K562 (cell line): ENCODE measurements around the gene PPP2R1B. TPM values are rescaled to one million over a fixed set of nuclear protein-coding genes. Genes with fewer than 3 reads are reported as not detected.

Source experiments
- ATAC-seq: fragments of 200-7000 bp; cut with Tn5 transposase; 3 replicates; pipeline ENCODE4 v1.9.1; 2020; ENCODE audit warnings: moderate library complexity
- BruUV-seq: library from RNA; stranded (reverse); fragments of 400-500 nt; replicated peaks from 2 replicates; lab custom pipeline; 2021; lab: Mats Ljungman, UMichigan
- CTCF ChIA-PET: fragments of 300-600 bp; formaldehyde crosslinking; extraction: SDS; loops from one replicate; lab custom pipeline; 2021; ENCODE audit warnings: low intra/inter-chr PET ratio; lab: Yijun Ruan, JAX
- POLR2A ChIA-PET: fragments of 300-600, 350-650 bp; sonication (Branson Sonifier 250); formaldehyde crosslinking; extraction: SDS; loops from one replicate; lab custom pipeline; 2021; ENCODE audit warnings: antibody characterized with exemption, inconsistent platforms; lab: Yijun Ruan, JAX
- DNase-seq, 4 experiments: peaks; one replicate each; pipeline versions ENCODE4 v3.0.0 to v3.0.0-alpha.2; 2011 to 2018; ENCODE audit warnings: low spot score in 3 of 4, mixed read lengths in 3 of 4; ENCODE audit errors: extremely low read depth in 1 of 4
- FAIRE-seq: peaks from 2 replicates; lab custom pipeline; 2011; peaks lifted over from hg19 to GRCh38; lab: Jason Lieb, UNC
- H2AFZ ChIP-seq: 2 replicates; pipeline ENCODE4 v1.6.0; 2011; ENCODE audit warnings: low read depth, low read length, control low read depth, inconsistent platforms
- H3K27ac ChIP-seq: fragments of 200-600 bp; 3 replicates; pipeline ENCODE4 v1.8.0; 2011; ENCODE audit warnings: low read depth, mild to moderate bottlenecking, control low read depth, inconsistent platforms, low read length, moderate library complexity, mixed read lengths; ENCODE audit errors: extremely low read depth
- H3K27me3 ChIP-seq, 2 experiments: fragments of 300-600 bp in 1 of 2; 2 replicates in 1 of 2; 3 replicates in 1 of 2; pipeline versions ENCODE4 v1.6.0 to v1.8.0; 2011; ENCODE audit warnings: inconsistent platforms in 2 of 2, low read length in 2 of 2, mild to moderate bottlenecking in 1 of 2, mixed read lengths in 1 of 2, moderate library complexity in 1 of 2; ENCODE audit not compliant: control insufficient read depth in 2 of 2, insufficient read depth in 2 of 2
- H3K36me3 ChIP-seq: fragments of 300-600 bp; 3 replicates; pipeline ENCODE4 v1.8.0; 2011; ENCODE audit warnings: mild to moderate bottlenecking, low read length, inconsistent platforms; ENCODE audit not compliant: control insufficient read depth, insufficient read depth
- H3K4me1 ChIP-seq, 2 experiments: fragments of 200-600 bp in 1 of 2; replicated peaks in 1 of 2; 2 replicates in 1 of 2; 3 replicates in 1 of 2; pipeline versions ENCODE4 v1.5.1 to v1.8.0; 2011; ENCODE audit warnings: inconsistent platforms in 2 of 2, low read length in 2 of 2, mild to moderate bottlenecking in 1 of 2, mixed read lengths in 1 of 2, moderate library complexity in 1 of 2; ENCODE audit not compliant: control insufficient read depth in 2 of 2, insufficient read depth in 2 of 2
- H3K4me2 ChIP-seq: 2 replicates; pipeline ENCODE4 v1.6.1; 2011; ENCODE audit warnings: low read length, control low read depth, inconsistent platforms, mixed read lengths; ENCODE audit not compliant: insufficient read depth
- H3K4me3 ChIP-seq: fragments of 200-600 bp; sonication (generic), shearing (Covaris generic); 2 replicates; pipeline ENCODE4 v1.5.1; 2016; ENCODE audit warnings: control low read depth, inconsistent platforms
- H3K79me2 ChIP-seq: fragments of 200-600 bp; 3 replicates; pipeline ENCODE4 v1.8.0; 2011; ENCODE audit warnings: low read length, inconsistent platforms; ENCODE audit not compliant: control insufficient read depth, insufficient read depth
- H3K9ac ChIP-seq, 2 experiments: 2 replicates each; pipeline versions ENCODE4 v1.6.0 to v1.6.1; 2011; ENCODE audit warnings: low read depth in 2 of 2, low read length in 2 of 2, control low read depth in 1 of 2, inconsistent platforms in 1 of 2, mild to moderate bottlenecking in 1 of 2, mixed read lengths in 1 of 2; ENCODE audit not compliant: insufficient read depth in 1 of 2
- H3K9me1 ChIP-seq: one replicate; pipeline ENCODE4 v1.6.0; 2011; ENCODE audit warnings: inconsistent platforms, mild to moderate bottlenecking, low read length, moderate library complexity; ENCODE audit not compliant: control insufficient read depth, insufficient read depth
- H3K9me3 ChIP-seq: replicated peaks from 2 replicates; pipeline ENCODE4 v1.5.1; 2011; ENCODE audit warnings: low read depth, low read length, inconsistent platforms; ENCODE audit not compliant: control insufficient read depth, insufficient read depth
- H4K20me1 ChIP-seq: replicated peaks from 2 replicates; pipeline ENCODE4 v1.6.1; 2011; ENCODE audit warnings: low read length, inconsistent platforms, mixed read lengths; ENCODE audit not compliant: control insufficient read depth, insufficient read depth
- KAT8 ChIP-seq: fragments of 450-650 bp; IDR thresholded peaks from 2 replicates; pipeline ENCODE4 v1.6.1; 2016; ENCODE audit warnings: low read depth, mild to moderate bottlenecking
- MITF ChIP-seq: IDR thresholded peaks from 2 replicates; pipeline ENCODE4 v1.6.1; 2014; ENCODE audit warnings: antibody characterized with exemption
- OTX1 ChIP-seq: fragments of 450-650 bp; formaldehyde crosslinking; IDR thresholded peaks from 2 replicates; pipeline ENCODE4 v1.4.0; 2022; ENCODE audit warnings: mild to moderate bottlenecking
- PKNOX1 ChIP-seq: fragments of 450-650 bp; IDR thresholded peaks from 2 replicates; pipeline ENCODE4 v1.6.1; 2016
- RBM15 ChIP-seq: fragments of 200-400 bp; formaldehyde crosslinking; IDR thresholded peaks from 2 replicates; pipeline ENCODE4 v1.6.1; 2018; ENCODE audit warnings: mild to moderate bottlenecking, low read length, moderate library complexity; ENCODE audit not compliant: insufficient read depth
- RFX1 ChIP-seq: fragments of 450-650 bp; IDR thresholded peaks from 2 replicates; pipeline ENCODE4 v1.6.1; 2016; ENCODE audit warnings: mild to moderate bottlenecking, moderate library complexity
- SMAD4 ChIP-seq: fragments of 250-450 bp; sonication (Bioruptor Pico); conservative IDR thresholded peaks from 2 replicates; pipeline ENCODE4 v1.8.0; 2021; ENCODE audit warnings: inconsistent platforms, mild to moderate bottlenecking, moderate library complexity
- TSHZ1 ChIP-seq: fragments of 250-450 bp; sonication (Bioruptor Pico); IDR thresholded peaks from 2 replicates; pipeline ENCODE4 v1.4.0; 2020; ENCODE audit warnings: mild to moderate bottlenecking, moderate library complexity
- ZNF780A ChIP-seq: fragments of 250-450 bp; sonication (Bioruptor Pico); IDR thresholded peaks from 2 replicates; pipeline ENCODE4 v1.5.0; 2021; ENCODE audit warnings: mild to moderate bottlenecking
- ZNF785 ChIP-seq: fragments of 250-450 bp; sonication (Bioruptor Pico); IDR thresholded peaks from 2 replicates; pipeline ENCODE4 v1.4.0; 2020; ENCODE audit warnings: mild to moderate bottlenecking
- WGBS: fragments of 100-300 bp; shearing (Covaris generic); methylation state at CpG from one replicate; pipeline ENCODE4 v1.1.6; 2016; ENCODE audit warnings: low coverage, mixed read lengths; ENCODE audit not compliant: insufficient coverage; ENCODE audit errors: missing lambda C conversion rate; 5-methylcytosine and 5-hydroxymethylcytosine counted together
- in situ Hi-C: fragments of 300-500 bp; cut with MboI; formaldehyde crosslinking; loops from 4 replicates; pipeline ENCODE4 v1.15.0; 2018; ENCODE audit warnings: inconsistent platforms, mixed read lengths
- intact Hi-C: fragments of 100-400 bp; cut with micrococcal nuclease; formaldehyde crosslinking; loops from 2 replicates; pipeline ENCODE4 v1.14.2; 2022
- polyA plus RNA-seq, 8 experiments: library from polyadenylated mRNA; depleted of rRNA in 4 of 8; stranded (reverse) in 5 of 8; unstranded in 3 of 8; fragments of >200 nt; fragmentation: Nextera tagmentation in 2 of 8; fragmentation: Illumina TruSeq in 1 of 8; extraction: Ambion mirVana in 2 of 8; extraction: Trizol in 1 of 8; gene quantifications; 2 replicates each; pipeline versions ENCODE4 v1.2.1 to v1.2.3, GENCODE V29; 2011 to 2014; ENCODE audit warnings: inconsistent platforms in 1 of 8, missing spikeins in 1 of 8
- total RNA-seq, 7 experiments: library from RNA; depleted of rRNA in 6 of 7; stranded (reverse); fragments of >200 nt in 6 of 7; fragmentation: Illumina TruSeq in 2 of 7; extraction: Trizol in 2 of 7; gene quantifications; 2 replicates each; pipeline versions ENCODE4 v1.2.1 to v1.2.3, GENCODE V29; 2011 to 2021; ENCODE audit warnings: low replicate concordance in 1 of 7

The PPP2R1B gene
- total and polyA plus RNA-seq, 9 of the 15 experiments (the other 6 are each of a cell fraction or from before 2014, with no cell fraction given): 24.6 to 68.5 (median 39.8) TPM

DNA sequence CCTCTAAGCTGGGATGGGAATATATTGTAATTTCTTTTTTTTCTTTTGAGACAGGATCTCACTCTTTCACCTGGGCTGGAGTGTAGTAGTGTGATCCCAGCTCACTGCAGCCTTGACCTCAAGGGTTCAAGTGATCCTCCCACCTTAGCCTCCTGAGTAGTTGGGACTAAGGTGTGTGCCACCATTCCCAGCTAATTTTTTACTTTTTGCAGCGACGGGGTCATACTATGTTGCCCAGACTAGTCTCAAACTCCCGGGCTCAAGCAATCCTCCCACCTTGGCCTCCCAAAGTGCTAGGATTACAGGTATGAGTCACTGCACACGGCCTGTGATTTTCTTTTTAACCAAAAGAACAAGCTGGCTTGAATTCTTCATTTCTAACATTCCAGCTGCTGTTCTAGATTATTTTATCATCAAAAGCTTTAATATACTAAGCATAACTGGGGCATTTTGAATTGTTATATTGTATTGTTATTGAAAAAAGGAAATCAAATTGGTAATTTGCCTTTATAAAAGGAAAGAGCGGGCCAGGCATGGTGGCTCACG, 26.8 kb upstream of the PPP2R1B start (continued):
- no peak for TF ChIP-seq TSHZ1 (CRISPR knock-in tag)
- TF ChIP-seq ZNF780A (CRISPR knock-in tag): no peak
- TF ChIP-seq ZNF785 (CRISPR knock-in tag): no peak
- TF ChIP-seq KAT8: no peak

GRCh38 chr11:111792314-111792713, 26.1 kb upstream of the PPP2R1B start:
- H3K9me1 ChIP-seq: no peaks in the 10 kb centered on the region
- no peak overlapping the region for H3K4me2 ChIP-seq
- no peak overlapping the region for H3K9ac ChIP-seq
- ATAC-seq (no peak), FAIRE-seq (no peak), DNase-seq (no peak)
- no peaks in the 10 kb centered on the region for H3K79me2 ChIP-seq
- 92% methylated on average over 1 of the region's 1 CpG for WGBS
- no peak overlapping the region for H3K4me3 ChIP-seq
- POLR2A ChIA-PET: interaction anchor here (0.7 to 1.5 kb wide), 2 partner anchors 26 to 64 kb away, joined by 3 read pairs; partner anchors contain the start of gene PPP2R1B
- in situ Hi-C loops (loop anchor here (10.0 kb wide), 1 partner anchor 338 kb away; no protein-coding TSS in a partner anchor), intact Hi-C loops (no loop called here)
- no peaks in the 10 kb centered on the region for H4K20me1 ChIP-seq
- peaks cover 4% of the 10 kb centered on the region; the same call in 1 of the 3 replicates for H3K36me3 ChIP-seq
- no peak overlapping the region for H2AFZ ChIP-seq
- CTCF ChIA-PET: no interaction called here
- H3K27me3 ChIP-seq: no peaks in the 10 kb centered on the region
- H3K9me3 ChIP-seq: no peaks in the 10 kb centered on the region
- BruUV-seq: no TSS peak
- no peak overlapping the region for H3K27ac ChIP-seq
- peaks cover 0 to 7% of the 10 kb centered on the region in 2 experiments; a peak in 2 of 5 replicates for H3K4me1 ChIP-seq
- no peak for TF ChIP-seq MITF
- no peak for TF ChIP-seq RBM15
- no peak for TF ChIP-seq SMAD4 (CRISPR knock-in tag)
- TF ChIP-seq PKNOX1: no peak
- TF ChIP-seq OTX1: no peak
- no peak for TF ChIP-seq RFX1
